ENCODE data around the gene ATG16L2.
"Not testable (repeated sequence)": the region's sequence is repeated elsewhere in the genome, so short reads cannot be mapped to it uniquely, and the experiment has no call there.

The ATG16L2 gene

GRCh38 chr11:72808331-72808798 is 5.8 kb upstream of the ATG16L2 start:
- no peak overlapping the region for H3K4me2 ChIP-seq (ENCODE audit: low read length)
- no peak overlapping the region for H2AFZ ChIP-seq (ENCODE audit: insufficient read depth, low read length, poor library complexity)
- H3K79me2 ChIP-seq (ENCODE audit: control insufficient read depth, insufficient read depth, low read length, poor library complexity), result no peaks in the 10 kb centered on the region
- peaks cover 4% of the 10 kb centered on the region in 2 experiments for H3K4me1 ChIP-seq (ENCODE audit: control insufficient read depth in 1 of 2, insufficient read depth in 2 of 2, low read length in 2 of 2)
- no peak overlapping the region for H3K4me3 ChIP-seq (ENCODE audit: low read depth, low read length)
- no peak overlapping the region for H3K9ac ChIP-seq (ENCODE audit: low read length)
- no peak overlapping the region for H3K27ac ChIP-seq (ENCODE audit: low read depth, low read length)
- no peaks in the 10 kb centered on the region for H3K27me3 ChIP-seq (ENCODE audit: insufficient read depth, low read length)
- no peak overlapping the region for H2AK5ac ChIP-seq (ENCODE audit: low read length)
- H3K36me3 ChIP-seq (ENCODE audit: control insufficient read depth in 1 of 2, insufficient read depth in 2 of 2, low read length in 2 of 2), result no peaks in the 10 kb centered on the region
- H2BK5ac ChIP-seq (ENCODE audit: low read depth, low read length, poor library complexity), result no peak overlapping the region
- no peak overlapping the region for H4K8ac ChIP-seq (ENCODE audit: low read depth, low read length)
- H3K23ac ChIP-seq (ENCODE audit: low read length), result no peak overlapping the region
- H3K4ac ChIP-seq (ENCODE audit: low read depth, low read length), result no peak overlapping the region
- no peak overlapping the region for H2BK120ac ChIP-seq (ENCODE audit: insufficient read depth, low read length, poor library complexity)
- DNase-seq, result peak in 1 of 2 donors; percentile 41
- no peak overlapping the region for H4K12ac ChIP-seq (ENCODE audit: low read depth, low read length)
- no peaks in the 10 kb centered on the region for H3K79me1 ChIP-seq (ENCODE audit: low read length)
- H3K14ac ChIP-seq (ENCODE audit: low read length), result no peak overlapping the region
- no peak overlapping the region for H3K18ac ChIP-seq (ENCODE audit: low read length)
- no CpG with 5 or more reads among the region's 4 CpGs for WGBS (ENCODE audit: extremely low coverage, insufficient coverage, insufficient read length)
- H2BK12ac ChIP-seq (ENCODE audit: low read length), result no peak overlapping the region
- H3K9me3 ChIP-seq (ENCODE audit: insufficient read depth, low read depth, low read length), result no peaks in the 10 kb centered on the region
- H4K91ac ChIP-seq (ENCODE audit: low read depth, low read length), result no peak overlapping the region

GRCh38 chr11:72811686-72812085 is 2.5 kb upstream of the ATG16L2 start:
- H2BK12ac ChIP-seq (ENCODE audit: low read length); H3K36me3 ChIP-seq (ENCODE audit: control insufficient read depth in 1 of 2, insufficient read depth in 2 of 2, low read length in 2 of 2); H3K18ac ChIP-seq (ENCODE audit: low read length); H2BK5ac ChIP-seq (ENCODE audit: low read depth, low read length, poor library complexity); H2AFZ ChIP-seq (ENCODE audit: insufficient read depth, low read length, poor library complexity); H4K8ac ChIP-seq (ENCODE audit: low read depth, low read length); H3K9me3 ChIP-seq (ENCODE audit: insufficient read depth, low read depth, low read length); H4K12ac ChIP-seq (ENCODE audit: low read depth, low read length); H2AK5ac ChIP-seq (ENCODE audit: low read length); H3K9ac ChIP-seq (ENCODE audit: low read length); H3K4me2 ChIP-seq (ENCODE audit: low read length); H4K91ac ChIP-seq (ENCODE audit: low read depth, low read length); H2BK120ac ChIP-seq (ENCODE audit: insufficient read depth, low read length, poor library complexity); H3K27me3 ChIP-seq (ENCODE audit: insufficient read depth, low read length); H3K27ac ChIP-seq (ENCODE audit: low read depth, low read length); H3K14ac ChIP-seq (ENCODE audit: low read length); H3K79me1 ChIP-seq (ENCODE audit: low read length); H3K4ac ChIP-seq (ENCODE audit: low read depth, low read length); H3K4me3 ChIP-seq (ENCODE audit: low read depth, low read length); H3K79me2 ChIP-seq (ENCODE audit: control insufficient read depth, insufficient read depth, low read length, poor library complexity); H3K23ac ChIP-seq (ENCODE audit: low read length): not testable (repeated sequence)
- no CpG with 5 or more reads among the region's 10 CpGs for WGBS (ENCODE audit: extremely low coverage, insufficient coverage, insufficient read length)
- DNase-seq, result peak; percentile 84 to 86
- peaks cover 20 to 27% of the 10 kb centered on the region in 2 experiments for H3K4me1 ChIP-seq (ENCODE audit: control insufficient read depth in 1 of 2, insufficient read depth in 2 of 2, low read length in 2 of 2)

DNA sequence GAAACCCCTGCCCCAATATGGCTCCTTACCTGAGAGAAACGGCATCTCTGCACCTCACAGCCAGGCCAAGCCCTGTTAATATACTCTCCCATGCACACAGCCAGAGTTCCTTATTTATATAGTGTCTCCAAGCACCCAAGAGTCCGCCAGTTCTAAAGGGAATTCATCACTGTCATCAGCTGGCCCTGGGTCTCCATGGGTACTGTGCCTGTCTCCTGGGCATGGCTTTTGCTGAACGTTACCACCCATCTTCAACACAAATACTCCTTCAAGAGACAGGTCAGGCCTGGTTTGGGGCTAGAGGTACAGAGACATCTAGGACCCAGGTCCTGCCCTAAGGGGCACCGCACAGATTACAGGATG is 1.6 kb upstream of the ATG16L2 start:
- Histone ChIP-seq H3K79me2 (ENCODE audit: control insufficient read depth, insufficient read depth, low read length, poor library complexity) (peaks cover 4% of the 10 kb centered on the region), H3K36me3 (ENCODE audit: control insufficient read depth in 1 of 2, insufficient read depth in 2 of 2, low read length in 2 of 2) (no peaks in the 10 kb centered on the region), H4K12ac (ENCODE audit: low read depth, low read length) (no peak overlapping the region), H2BK5ac (ENCODE audit: low read depth, low read length, poor library complexity) (no peak overlapping the region), H2BK12ac (ENCODE audit: low read length) (no peak overlapping the region), H3K9me3 (ENCODE audit: insufficient read depth, low read depth, low read length) (no peaks in the 10 kb centered on the region), H3K23ac (ENCODE audit: low read length) (no peak overlapping the region), H3K9ac (ENCODE audit: low read length) (no peak overlapping the region), H3K4me1 (ENCODE audit: control insufficient read depth in 1 of 2, insufficient read depth in 2 of 2, low read length in 2 of 2) (peaks cover 20 to 27% of the 10 kb centered on the region in 2 experiments), H3K4me3 (ENCODE audit: low read depth, low read length) (no peak overlapping the region), H3K4me2 (ENCODE audit: low read length) (no peak overlapping the region), H3K4ac (ENCODE audit: low read depth, low read length) (no peak overlapping the region), H4K8ac (ENCODE audit: low read depth, low read length) (no peak overlapping the region), H3K14ac (ENCODE audit: low read length) (no peak overlapping the region), H2AK5ac (ENCODE audit: low read length) (no peak overlapping the region), H3K79me1 (ENCODE audit: low read length) (peaks cover 10% of the 10 kb centered on the region), H3K27me3 (ENCODE audit: insufficient read depth, low read length) (no peaks in the 10 kb centered on the region), H3K27ac (ENCODE audit: low read depth, low read length) (no peak overlapping the region), H3K18ac (ENCODE audit: low read length) (no peak overlapping the region), H2BK120ac (ENCODE audit: insufficient read depth, low read length, poor library complexity) (no peak overlapping the region), H2AFZ (ENCODE audit: insufficient read depth, low read length, poor library complexity) (no peak overlapping the region), H4K91ac (ENCODE audit: low read depth, low read length) (no peak overlapping the region)
- peak in 1 of 2 donors; percentile 54 for DNase-seq
- WGBS (ENCODE audit: extremely low coverage, insufficient coverage, insufficient read length), result no CpG with 5 or more reads among the region's 4 CpGs

- peaks cover 4% of the 10 kb centered on the region for H3K79me2 ChIP-seq (ENCODE audit: control insufficient read depth, insufficient read depth, low read length, poor library complexity)
- no peak overlapping the region for H2BK5ac ChIP-seq (ENCODE audit: low read depth, low read length, poor library complexity)
- H4K91ac ChIP-seq (ENCODE audit: low read depth, low read length), result peak overlapping the region; percentile 94
- no peak overlapping the region for H3K27ac ChIP-seq (ENCODE audit: low read depth, low read length)
- H3K9ac ChIP-seq (ENCODE audit: low read length), result no peak overlapping the region
- no peak overlapping the region for H2AK5ac ChIP-seq (ENCODE audit: low read length)
- no peak overlapping the region for H2BK120ac ChIP-seq (ENCODE audit: insufficient read depth, low read length, poor library complexity)
- peak overlapping the region; percentile 8 for H3K4ac ChIP-seq (ENCODE audit: low read depth, low read length)
- no peaks in the 10 kb centered on the region for H3K36me3 ChIP-seq (ENCODE audit: control insufficient read depth in 1 of 2, insufficient read depth in 2 of 2, low read length in 2 of 2)
- H3K23ac ChIP-seq (ENCODE audit: low read length), result no peak overlapping the region
- peak overlapping the region; percentile 93 for H2AFZ ChIP-seq (ENCODE audit: insufficient read depth, low read length, poor library complexity)
- H4K8ac ChIP-seq (ENCODE audit: low read depth, low read length), result peak overlapping the region; percentile 90
- peak overlapping the region; percentile 45 for H3K14ac ChIP-seq (ENCODE audit: low read length)
- H3K4me3 ChIP-seq (ENCODE audit: low read depth, low read length), result no peak overlapping the region
- H3K4me2 ChIP-seq (ENCODE audit: low read length), result peak overlapping the region; percentile 100
- peak; percentile 79 to 90 for DNase-seq
- peaks cover 20 to 27% of the 10 kb centered on the region in 2 experiments for H3K4me1 ChIP-seq (ENCODE audit: control insufficient read depth in 1 of 2, insufficient read depth in 2 of 2, low read length in 2 of 2)
- no peaks in the 10 kb centered on the region for H3K9me3 ChIP-seq (ENCODE audit: insufficient read depth, low read depth, low read length)
- H3K79me1 ChIP-seq (ENCODE audit: low read length), result peaks cover 10% of the 10 kb centered on the region
- peak overlapping the region; percentile 71 for H3K18ac ChIP-seq (ENCODE audit: low read length)
- H2BK12ac ChIP-seq (ENCODE audit: low read length), result no peak overlapping the region
- no CpG with 5 or more reads among the region's 24 CpGs for WGBS (ENCODE audit: extremely low coverage, insufficient coverage, insufficient read length)
- H4K12ac ChIP-seq (ENCODE audit: low read depth, low read length), result peak overlapping the region; percentile 82
- no peaks in the 10 kb centered on the region for H3K27me3 ChIP-seq (ENCODE audit: insufficient read depth, low read length)
Observed at GRCh38 chr11:72812967-72813739, 1.1 kb upstream of the ATG16L2 start.

Measured in trophoblast cell (in vitro differentiated cells and primary cell).